Measurements from ENCODE around the gene CACNB4.

CACNB4 gene

DNA sequence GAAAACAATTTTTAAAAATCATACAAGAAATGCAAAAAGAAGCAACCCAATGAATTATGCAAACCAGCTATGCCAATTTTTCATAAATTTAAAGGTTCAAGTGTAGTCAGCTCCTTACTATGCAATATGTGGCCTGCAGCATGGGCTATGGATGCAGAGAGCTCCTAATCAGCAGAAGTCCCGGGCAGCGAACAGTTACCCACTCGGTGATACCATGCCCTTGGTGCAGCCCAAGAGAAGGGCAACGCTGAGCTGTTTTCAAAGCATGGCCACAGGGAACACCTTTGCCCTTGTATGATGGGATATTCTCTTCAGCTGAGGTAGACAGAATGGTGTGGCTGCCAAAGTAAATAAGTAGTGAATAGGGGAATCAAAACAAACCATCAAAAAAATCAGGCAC, 253.4 kb downstream of the CACNB4 start:
- DNase-seq = no peak

DNA sequence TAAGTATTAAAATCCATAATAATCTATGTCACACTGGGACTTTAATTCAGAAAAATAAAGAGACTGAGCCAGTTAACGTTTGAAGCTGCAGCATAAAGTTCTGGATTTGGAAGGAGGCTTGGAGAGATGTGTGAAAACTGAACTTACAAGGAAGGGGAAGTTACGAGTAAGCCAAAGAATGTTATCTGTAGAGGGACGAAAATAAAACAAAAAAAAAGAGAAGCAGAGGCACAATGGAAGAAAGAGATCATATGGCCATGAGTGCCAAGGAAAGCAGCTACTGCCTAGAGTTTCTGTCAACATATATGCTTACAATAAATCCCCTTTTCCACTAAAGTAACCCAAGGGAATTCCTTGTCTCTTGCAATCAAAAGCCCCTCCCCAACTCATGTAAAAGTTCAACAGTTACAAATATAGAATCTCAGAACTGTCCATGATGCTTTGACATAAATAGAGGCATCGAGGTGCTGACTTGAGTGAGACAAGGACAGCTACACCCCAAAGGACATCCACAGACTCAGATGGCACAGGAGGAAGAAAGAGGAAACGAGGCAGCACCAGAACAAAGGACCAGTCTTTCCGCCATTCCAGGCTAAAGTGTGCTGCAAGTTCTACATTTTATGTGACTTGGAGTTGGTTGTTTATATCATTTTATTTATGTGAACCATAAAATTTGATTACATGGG, 254.5 kb downstream of the CACNB4 start:
- DNase-seq = no peak

DNA sequence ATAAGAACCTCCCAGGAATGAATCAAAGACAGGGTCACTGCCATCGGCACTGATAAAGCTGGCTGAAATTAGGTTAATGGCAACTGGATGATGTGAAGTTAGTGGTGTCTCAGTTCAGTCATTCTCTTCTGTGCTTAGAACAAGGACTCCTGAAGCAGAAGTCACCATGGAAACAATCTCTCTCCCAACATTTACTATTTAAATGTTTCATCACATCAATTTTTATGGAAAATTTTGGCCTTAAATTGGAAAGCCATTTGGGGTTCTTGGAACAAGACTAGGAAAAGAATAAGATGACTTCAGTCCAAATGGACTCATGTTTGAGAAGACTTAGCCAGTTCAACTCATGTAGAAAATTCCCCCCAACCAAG, 255.2 kb downstream of the CACNB4 start:
- no peak for DNase-seq

DNA sequence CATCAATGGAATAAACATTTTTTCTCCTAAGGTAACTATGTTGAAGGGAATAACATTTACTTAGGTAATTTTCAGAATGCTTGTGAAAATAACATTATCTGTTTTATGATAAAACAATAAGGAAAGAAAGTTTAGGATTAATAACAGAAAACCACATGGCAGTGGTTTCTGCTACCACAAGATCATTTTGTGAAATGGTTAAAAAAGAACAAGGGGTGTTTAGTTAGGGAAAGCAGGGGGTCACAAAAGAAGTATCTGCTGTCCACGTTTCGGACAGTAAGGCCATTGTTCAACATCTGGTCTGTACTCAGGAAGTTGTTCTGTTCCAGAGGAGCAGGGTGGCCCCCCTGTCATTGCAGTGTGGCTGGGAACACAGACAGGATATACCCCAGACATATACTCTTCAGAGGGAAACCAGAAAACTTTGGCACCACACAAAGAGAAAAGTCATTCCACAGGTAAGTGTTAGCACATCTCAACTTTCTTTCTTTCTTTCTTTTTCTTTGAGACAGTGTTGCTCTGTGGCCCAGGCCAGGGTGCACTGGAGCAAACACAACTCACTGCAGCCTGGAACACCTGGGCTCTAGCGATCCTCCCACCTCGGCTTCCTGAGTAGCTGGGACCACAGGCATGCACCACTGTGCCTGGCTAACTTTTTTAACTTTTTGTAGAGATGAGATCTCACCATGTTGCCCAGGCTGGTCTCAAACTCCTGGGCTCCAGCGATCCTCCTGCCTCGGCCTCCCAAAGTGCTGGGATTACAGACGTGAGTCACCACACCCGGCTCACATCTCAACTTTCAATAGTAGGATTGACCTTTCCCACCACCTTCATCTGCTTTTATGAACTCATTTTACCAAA, 255.8 kb downstream of the CACNB4 start:
- no peak for DNase-seq

DNA sequence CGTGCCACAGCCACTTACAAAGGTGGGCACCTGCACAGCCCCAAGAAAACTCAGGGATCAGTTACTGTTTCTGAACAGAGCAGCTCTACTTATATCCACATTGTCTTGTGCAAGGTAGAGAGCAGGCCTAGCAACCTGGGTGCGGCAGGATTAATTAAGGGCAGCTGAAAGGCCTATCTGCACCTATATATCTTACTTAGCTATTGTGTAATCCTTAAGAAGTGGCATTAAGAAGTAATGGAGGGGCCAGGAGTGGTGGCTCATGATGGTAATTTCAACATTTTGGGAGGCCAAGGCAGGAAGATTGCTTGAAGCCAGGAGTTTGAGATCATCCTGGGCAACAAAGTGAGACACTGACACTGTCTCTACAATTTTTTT, 257.8 kb downstream of the CACNB4 start:
- DNase-seq = no peak

DNA sequence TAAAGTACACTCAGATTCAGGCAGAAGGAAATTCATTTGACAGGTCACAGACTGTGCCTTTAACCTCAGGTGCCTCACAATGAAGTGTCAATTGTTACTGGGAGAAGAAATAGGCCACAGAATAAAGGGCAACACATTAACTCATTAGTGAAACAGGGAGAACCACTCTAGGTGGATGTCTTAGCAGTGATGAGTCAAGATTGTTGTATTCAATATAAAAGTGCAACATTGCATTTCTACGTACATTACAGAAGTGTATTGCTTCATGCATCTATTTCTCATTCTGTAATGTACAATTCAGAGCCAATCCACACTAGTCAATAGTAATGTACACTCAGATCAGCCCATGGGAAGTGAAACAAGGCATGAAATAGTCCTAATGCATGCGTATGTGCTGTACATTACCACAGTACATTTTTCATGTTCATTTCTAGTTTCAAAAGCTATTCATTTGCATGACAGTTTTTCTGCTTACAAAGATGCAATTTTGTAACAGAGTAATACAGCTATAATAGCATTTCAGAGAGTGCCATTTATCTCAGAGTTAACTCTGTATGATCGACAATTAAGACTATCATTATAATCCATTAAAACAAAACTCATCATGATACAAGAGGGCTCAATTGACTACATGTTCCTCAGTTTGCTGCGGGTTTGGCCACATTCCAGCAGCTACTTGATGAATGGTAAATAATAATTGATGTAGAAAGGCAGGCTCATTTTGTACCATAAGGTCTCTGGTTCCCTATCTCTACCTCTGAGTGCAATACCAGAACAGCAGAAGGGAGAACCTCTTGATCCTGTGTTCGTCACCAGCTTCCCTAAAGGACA, 258.4 kb downstream of the CACNB4 start:
- DNase-seq = peak; percentile 83

DNA sequence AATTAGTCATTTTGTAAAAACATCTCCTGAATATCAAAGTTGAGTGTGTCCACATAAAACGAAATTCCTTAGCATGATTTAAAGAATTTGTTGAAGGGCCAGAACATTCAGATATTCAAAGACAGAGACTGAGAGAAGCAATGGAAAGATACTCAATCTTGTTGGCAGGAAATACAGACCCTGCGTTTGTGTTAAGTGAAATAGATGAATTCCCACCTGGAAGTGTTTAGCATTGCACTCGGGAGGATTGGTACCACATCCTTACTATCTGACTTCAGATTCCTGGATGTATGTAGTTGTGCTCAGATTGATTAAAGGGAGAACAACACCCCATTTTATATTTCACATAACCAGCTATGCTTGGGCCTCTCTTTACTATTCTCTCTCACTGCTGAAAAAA, 260.9 kb downstream of the CACNB4 start:
- DNase-seq = no peak

DNA sequence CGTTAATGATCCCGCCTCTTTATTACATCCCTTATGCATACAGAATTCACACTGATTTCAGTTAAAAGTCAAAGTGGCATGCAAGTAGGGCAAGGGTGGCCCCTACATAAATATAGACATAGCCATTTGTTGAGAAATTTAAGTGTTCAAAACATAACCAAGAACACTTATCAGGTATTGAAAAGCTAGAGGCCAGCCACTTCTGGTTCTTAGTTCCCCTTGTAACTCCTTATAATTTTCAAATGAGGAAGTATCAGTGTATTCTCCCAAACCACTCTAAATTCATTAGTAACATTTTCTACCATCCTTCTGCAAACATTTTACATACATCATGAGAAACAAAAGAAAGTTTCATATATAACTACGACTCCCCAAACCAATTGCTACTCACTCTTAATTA, 264.9 kb downstream of the CACNB4 start:
- DNase-seq = no peak

DNA sequence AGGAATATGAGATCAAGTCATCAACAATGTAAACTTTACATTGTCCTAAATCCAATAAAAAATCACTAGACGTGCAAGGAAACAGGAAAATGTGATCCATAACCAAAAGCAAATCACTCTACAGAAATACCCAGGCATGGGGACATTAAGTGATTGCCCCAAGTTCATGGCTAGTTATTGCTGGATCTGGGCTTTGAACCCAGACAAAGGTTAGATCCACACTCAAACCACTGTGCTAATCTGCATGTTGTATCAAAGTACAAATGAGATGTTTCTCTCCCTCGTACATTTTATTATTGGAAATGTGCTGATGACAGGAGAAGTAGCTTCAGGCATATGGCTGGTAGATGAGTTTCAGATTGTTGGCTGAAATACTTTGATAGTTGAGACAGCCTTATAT, 267.9 kb downstream of the CACNB4 start:
- no peak for DNase-seq

DNA sequence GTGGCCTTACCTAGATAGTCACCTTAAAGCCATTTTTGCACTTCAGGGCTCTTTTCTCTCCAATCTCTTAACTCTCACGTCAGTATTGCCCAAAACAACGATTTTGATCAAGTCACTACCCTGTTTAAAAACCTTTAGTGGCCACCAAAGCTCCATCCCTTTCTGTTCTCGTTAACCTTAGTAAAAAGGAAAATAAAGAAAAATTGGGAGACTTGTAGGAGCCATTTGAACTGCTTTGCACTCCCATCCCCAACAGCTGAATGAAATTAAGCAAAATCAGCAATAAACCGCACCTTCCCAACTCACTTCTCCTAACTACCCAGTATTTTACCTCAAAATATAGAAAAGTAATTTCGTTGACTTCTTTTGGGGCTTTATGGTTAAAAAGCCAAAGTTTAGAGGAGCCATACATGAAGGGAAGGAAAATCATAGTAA, 269.9 kb downstream of the CACNB4 start:
- DNase-seq = no peak

DNA sequence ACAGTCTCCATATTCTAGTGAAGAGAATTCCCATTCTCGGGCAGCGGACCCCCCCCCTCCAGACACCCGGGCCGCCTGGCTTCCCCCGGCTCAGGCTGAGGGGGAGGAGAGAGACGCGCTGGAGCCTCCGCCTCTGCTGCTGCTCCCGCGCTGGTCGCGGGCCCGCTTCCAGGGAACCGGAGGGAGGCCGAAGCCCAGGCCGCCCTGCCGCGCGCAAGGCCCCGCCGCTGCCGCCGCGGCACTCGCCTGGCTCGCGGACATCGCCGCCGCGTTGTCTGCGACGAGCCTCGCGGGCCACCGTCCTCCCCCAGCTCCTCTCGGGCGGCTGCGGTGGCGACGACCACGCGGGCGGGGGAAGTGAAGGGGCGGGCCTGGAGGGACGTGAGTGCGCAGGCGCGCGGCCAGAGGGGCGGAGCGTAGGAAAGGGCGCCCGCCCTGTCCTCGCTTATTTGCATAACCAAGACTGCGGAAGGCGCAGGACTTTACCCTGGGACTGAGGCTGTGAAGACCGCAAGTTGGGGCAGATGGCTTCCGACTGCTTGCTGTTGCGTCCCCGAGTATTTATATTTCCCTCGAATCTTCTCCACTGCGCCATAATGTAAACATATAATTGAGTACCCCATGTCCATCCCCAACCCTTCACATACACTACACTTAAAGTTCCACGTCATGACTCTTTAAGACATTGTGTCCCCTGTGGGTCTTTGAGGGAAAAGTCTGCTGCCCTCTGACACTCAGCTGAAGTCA, 270.5 kb downstream of the CACNB4 start, which contains the start of gene ARL5A:
Gene ARL5A (minus strand): TSS at position 279 of the 747 bp plus-strand sequence. CDS start 245 bp downstream, at position 34.
- DNase-seq = peak; percentile 84

DNA sequence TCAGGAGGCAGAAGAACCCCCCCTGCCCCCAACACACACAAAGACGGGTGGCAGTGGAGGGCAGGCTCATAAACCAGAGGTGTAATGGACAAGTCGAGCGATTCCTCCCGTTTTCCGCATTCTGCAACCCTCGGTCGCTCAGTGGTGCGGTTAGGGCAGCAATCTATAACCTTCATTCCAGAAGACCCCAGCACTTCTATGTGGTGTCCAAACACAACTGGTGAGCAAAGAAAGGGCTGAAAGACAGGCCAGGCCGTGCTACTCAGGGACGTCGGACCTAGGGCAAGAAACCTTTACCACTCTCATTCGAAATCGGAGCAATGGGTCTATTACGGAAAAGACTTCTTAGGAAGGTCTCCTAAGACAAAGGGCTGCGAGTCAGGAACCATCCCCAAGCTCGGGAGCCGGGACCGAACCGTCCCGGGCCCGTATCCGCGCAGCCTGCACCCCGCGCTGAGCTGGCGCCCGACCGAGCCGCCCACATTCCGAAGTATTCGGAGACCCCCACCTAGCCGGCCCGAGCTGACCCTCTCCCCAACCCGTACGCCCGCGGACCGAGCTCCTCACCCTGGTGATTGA, 271.2 kb downstream of the CACNB4 start:
- DNase-seq = no peak

DNA sequence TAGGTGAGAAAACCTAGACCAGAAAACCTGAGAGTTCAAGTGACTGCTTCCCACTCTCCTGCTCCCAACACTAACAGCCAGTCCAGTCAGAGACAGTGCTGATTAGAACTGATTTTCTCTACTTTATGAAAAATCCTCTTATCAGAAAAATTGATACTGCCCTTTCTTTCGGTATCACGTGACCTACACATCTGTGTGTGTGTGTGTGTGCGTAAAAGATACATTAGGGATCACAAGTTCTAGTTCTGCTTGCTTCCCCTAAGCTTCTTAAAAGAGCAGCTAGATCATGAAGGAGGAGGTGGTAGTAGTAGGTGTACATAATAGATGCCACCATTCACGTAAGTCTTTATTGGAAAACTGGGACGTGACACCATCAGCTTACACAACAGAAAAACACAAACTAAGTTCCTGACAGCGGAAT, 272.1 kb downstream of the CACNB4 start:
- DNase-seq = no peak

DNA sequence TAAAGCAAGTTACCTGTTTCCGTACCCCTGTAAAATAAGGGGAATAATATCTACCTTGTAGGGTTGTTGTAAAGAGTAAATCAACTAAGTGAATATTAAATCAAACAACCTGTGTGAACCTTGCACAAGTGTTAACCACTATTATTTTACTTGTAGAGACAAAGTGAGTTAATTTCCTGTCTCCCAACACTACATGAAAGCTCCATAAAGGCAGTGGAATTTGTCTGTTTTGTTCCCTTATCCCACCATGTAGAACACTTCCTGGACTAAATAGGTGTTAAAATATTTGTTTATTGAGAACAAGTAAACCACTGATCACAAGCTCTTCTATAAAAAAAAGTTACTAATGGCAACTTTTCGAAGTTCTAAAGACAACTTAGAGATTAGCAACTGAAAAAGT, 274.0 kb downstream of the CACNB4 start:
- no peak for DNase-seq

DNA sequence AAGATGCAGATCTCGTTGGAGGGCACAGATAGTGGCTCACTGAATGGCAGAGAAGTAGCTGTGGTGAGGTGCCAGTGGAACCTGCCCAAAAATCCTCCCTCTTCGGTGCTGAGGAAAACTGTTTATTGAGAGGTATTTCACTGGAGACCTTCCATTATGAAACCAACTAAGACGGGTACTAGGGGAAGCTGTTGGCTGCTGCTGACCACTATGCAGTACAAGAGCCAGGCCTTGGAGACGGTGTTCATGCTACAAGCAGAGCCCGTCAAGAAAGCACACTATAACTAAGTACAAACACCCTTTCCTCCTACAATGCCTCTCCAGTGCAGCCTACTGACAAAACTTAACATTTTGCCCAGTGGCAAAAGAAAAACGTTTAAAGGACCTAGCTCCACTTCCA, 275.2 kb downstream of the CACNB4 start:
- no peak for DNase-seq

DNA sequence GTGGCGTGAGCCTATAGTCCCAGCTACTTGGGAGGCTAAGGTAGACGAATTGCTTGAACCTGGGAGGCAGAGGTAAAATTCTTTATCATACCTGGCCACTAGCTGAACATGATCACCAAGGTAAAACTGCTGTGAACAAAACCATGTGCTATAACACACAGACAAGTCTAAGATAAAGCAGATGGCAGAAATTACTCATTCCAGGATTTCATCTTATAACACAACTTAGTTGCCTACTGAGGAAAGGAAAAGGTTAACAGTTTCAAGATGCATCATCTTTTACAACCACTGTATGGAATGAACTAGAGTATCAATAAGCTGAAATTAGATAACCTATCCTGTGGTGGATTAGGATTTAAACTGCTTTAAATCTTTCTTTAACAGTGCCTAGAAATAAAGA, 278.9 kb downstream of the CACNB4 start:
- DNase-seq = no peak

DNA sequence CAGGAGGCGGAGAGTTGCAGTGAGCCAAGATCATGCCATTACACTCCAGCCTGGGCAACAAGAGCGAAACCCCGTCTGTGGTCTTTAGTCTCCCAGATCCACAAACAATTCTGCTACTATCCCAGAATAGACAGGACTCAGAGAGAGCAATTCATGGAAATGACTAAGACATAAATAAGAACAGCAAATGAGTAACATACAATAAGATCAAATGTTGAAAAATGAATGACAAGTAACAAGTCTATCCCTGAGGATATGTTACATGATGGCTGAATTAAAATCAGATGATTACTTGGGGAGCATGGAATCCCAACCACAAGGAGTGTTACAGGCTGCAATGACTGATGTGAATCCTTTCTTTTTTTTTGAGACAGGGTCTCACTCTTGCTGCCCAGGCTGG, 280.9 kb downstream of the CACNB4 start:
- no peak for DNase-seq

DNA sequence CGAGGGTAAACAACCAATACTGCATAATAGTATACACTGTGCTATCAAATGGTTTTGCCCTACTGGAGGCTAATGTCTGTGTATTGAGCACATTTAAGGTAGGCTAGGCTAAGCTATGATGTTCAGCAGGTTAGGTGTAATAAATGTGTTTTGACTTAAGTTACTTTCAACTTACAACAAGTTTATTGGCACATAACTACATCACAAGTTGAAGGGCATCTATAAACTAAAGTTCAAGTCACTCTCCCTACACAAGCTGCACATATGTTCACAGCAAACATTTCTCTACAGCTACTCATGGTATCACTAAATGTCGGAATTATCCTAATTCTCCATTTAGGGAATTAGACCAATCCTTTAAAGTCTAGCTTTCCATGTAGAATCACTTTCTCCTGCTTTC, 282.0 kb downstream of the CACNB4 start:
- DNase-seq = no peak

DNA sequence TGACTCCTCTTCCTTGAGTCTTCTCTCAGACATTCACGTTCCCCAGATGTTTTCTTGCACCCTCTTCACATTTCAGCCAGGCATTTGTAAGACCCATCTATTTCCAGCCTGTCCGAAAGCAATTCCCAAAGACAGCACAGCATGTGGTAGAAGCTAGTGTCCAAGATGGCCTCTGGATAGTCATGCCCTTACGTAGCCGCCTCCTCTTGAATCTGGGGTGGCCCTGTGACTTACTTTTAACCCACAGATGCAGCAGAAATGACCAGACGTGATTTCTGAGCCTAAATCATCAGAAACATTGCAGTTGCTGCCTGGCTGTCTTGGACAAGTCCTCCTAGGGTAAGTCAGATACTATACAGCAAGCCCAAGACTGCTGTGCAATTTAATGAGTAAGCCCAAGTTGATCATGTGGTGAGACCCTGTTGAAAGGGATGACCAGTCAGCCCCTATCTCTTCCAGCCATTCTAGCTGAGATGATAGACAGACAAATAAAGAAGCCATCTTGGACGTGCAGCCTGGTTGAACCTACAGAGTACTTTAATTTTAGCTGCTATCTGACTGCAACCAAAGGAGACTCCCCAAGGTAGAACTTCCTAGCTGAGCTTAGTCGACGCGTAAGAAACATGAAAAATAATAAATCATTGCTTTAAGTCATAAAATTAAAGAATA, 282.9 kb downstream of the CACNB4 start:
- DNase-seq = no peak

DNA sequence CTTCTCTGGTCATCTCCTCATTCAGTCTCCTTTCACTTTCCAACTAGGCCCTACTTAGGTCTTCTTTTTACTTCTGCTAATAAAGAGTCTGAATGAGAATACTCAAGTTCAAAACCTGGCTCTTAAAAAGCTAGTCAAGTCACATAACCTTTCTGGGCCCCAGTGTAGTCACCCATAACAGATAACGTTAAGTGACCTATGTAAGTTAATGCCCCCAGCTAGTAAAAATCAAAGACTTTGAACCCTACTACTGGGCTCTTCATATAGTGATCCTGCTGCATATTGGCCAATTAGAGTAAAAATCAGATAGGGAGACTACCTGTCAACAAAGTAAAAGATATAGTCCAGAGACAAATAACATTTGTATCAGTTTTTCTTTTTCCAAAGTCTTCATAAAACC, 288.4 kb downstream of the CACNB4 start:
- no peak for DNase-seq

DNA sequence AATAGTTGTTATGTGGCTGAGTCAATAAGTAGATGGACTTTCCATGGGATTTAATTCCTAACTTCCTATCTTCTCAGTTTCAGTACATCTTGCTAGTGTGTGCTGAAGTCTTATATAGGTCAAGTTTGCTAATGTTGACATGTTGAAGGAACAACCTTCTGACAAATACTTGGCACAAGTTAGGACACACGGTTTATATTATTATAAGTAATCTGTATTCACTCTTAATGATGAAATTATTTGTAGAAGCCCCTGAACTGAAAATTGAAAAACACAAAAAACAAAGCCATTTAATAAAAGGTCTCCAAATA, 289.8 kb downstream of the CACNB4 start:
- no peak for DNase-seq

Measured in NCI-H1105 (cell line).